Lower lobe of right lung (tissue), 2 donors: ENCODE measurements around the gene SLC25A45. TPM values are rescaled to one million over a fixed set of nuclear protein-coding genes. Genes with fewer than 3 reads are reported as not detected.
A peak's percentile ranks its signal among the peaks of the same experiment; 100 is the strongest.

Experiments used
- ATAC-seq, 2 donors: fragments of 200-7000 bp; cut with Tn5 transposase; one replicate each; pipeline ENCODE4 v1.9.1; 2020 to 2022; ENCODE audit warnings: mild to moderate bottlenecking in 2 of 2, moderate library complexity in 2 of 2
- DNase-seq: peaks from one replicate; pipeline ENCODE4 v3.0.0-alpha.2; 2020
- H3K27ac ChIP-seq: fragments of 200-600 bp; one replicate; pipeline ENCODE4 v1.8.0; 2022
- H3K27me3 ChIP-seq: fragments of 200-600 bp; one replicate; pipeline ENCODE4 v1.8.0; 2022; ENCODE audit warnings: low read depth
- H3K36me3 ChIP-seq: fragments of 200-600 bp; one replicate; pipeline ENCODE4 v1.8.0; 2022; ENCODE audit warnings: mild to moderate bottlenecking
- H3K4me1 ChIP-seq: fragments of 200-600 bp; one replicate; pipeline ENCODE4 v1.8.0; 2022
- H3K4me3 ChIP-seq: fragments of 200-600 bp; one replicate; pipeline ENCODE4 v1.8.0; 2022; ENCODE audit warnings: mild to moderate bottlenecking
- H3K9me3 ChIP-seq: fragments of 200-600 bp; one replicate; pipeline ENCODE4 v1.8.0; 2022
- CTCF ChIP-seq: fragments of 200-600 bp; IDR thresholded peaks from one replicate; pipeline ENCODE4 v1.8.0; 2022; ENCODE audit warnings: antibody characterized with exemption, mild to moderate bottlenecking
- intact Hi-C: fragments of 100-400 bp; cut with DNase I; formaldehyde crosslinking; loops from one replicate; pipeline ENCODE4 v1.11.0; 2022
- total RNA-seq: library from RNA; stranded (reverse); fragmentation: NEBNext Ultra II Directional; extraction: Animal tissue kit (Norgen Biotek cat#: 25700); gene quantifications from one replicate; pipeline ENCODE4 v1.2.1, GENCODE V29; 2021
- donor health status: DM: no; HTN: yes; CAD: no; lungs with severe emphysema.

Gene SLC25A45
- total RNA-seq, 1 donor from 2014 or later, result 13.0 TPM

DNA sequence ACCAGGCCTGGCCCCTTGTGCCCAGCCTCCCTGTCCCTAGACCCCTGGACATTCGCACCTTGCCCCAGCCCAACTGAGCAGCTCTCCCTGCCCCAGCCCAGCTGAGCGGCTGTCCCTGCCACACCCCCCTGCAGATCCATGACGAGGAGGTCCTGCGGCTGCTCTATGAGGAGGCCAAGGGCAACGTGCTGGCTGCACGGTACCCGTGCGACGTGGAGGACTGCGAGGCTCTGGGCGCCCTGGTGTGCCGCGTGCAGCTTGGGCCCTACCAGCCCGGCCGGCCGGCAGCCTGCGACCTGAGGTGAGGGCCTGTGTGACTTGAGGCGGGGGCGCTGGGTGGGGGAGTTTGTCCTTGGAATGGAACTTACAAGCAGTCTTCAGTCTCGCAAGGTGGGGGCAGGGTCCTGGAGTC lies 11.7 kb upstream of the SLC25A45 start:
- H3K27ac ChIP-seq, result no peak overlapping the region
- no peak overlapping the region for H3K4me3 ChIP-seq
- peaks cover 34% of the 10 kb centered on the region for H3K4me1 ChIP-seq
- no peaks in the 10 kb centered on the region for H3K9me3 ChIP-seq
- ATAC-seq, result no peak
- H3K27me3 ChIP-seq, result no peaks in the 10 kb centered on the region
- intact Hi-C loops, result no loop called here
- TF ChIP-seq CTCF, result no peak
- peaks cover 76% of the 10 kb centered on the region for H3K36me3 ChIP-seq
- no peak for DNase-seq

GRCh38 chr11:65393513-65394079 lies 11.2 kb upstream of the SLC25A45 start:
- no peak for TF ChIP-seq CTCF
- Histone ChIP-seq H3K4me1 (peaks cover 39% of the 10 kb centered on the region), H3K36me3 (peaks cover 72% of the 10 kb centered on the region), H3K27ac (no peak overlapping the region), H3K27me3 (no peaks in the 10 kb centered on the region), H3K4me3 (no peak overlapping the region), H3K9me3 (no peaks in the 10 kb centered on the region)
- intact Hi-C loops, result no loop called here
- ATAC-seq (no peak), DNase-seq (no peak)

DNA sequence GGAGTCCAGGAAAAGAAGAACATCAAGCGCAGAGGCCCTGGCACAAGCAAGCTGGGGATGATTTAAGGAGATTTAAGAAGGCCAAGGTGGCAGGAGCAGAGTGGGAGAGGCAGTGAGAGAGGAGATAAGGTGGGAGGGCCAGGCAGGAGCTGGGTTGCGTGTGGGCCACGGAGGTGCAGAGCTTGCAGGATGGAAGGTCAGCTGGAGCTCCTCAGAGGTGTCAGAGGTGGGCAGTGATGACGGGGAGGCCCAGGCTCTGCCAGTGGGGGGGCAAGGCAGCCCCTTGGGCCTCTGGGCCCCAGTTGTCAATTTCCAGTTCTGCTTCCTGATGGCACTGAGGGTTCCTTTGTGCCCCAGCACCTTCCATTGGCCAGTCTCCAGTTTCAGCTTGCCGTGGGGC lies 10.5 kb upstream of the SLC25A45 start:
- DNase-seq, result no peak
- peaks cover 46% of the 10 kb centered on the region for H3K4me1 ChIP-seq
- intact Hi-C loops, result no loop called here
- no peaks in the 10 kb centered on the region for H3K9me3 ChIP-seq
- no peak for ATAC-seq
- H3K4me3 ChIP-seq, result no peak overlapping the region
- peaks cover 69% of the 10 kb centered on the region for H3K36me3 ChIP-seq
- peak overlapping the region; percentile 80 for H3K27ac ChIP-seq
- H3K27me3 ChIP-seq, result no peaks in the 10 kb centered on the region
- TF ChIP-seq CTCF, result no peak

DNA sequence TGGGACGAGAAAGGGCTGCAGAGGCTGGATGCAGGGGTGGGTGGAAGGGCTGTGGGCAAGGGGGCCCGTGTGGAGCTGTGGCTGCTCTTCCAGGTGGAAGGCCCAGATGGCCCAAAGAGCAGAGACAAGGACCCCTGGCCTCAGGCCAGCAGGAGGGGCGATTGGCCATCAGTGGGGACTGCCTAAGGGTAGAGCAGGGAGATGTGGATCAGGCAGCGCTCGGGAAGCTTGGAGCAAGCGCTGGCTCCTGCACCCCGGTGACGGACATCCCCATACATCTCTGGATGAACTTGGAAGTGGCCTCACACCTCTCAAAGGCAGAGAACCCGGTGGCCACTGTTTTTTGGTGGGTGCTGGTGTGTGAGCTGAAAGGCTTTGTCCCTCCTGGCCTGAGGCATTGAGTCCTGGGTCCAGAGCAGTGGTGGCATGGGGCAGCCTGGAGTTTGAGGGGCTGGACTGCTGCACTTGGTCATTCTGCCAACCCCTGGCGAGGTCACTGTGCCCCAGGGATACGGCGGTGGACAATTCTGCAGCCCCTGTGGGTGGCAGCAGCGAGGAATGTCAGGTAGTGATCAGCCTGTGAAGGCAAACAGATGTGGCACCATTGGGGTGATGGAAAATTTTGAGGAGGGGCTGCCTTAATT lies 9.9 kb upstream of the SLC25A45 start:
- no peak for TF ChIP-seq CTCF
- ATAC-seq, result no peak
- intact Hi-C loops, result no loop called here
- no peaks in the 10 kb centered on the region for H3K27me3 ChIP-seq
- DNase-seq, result no peak
- peaks cover 63% of the 10 kb centered on the region for H3K36me3 ChIP-seq
- H3K27ac ChIP-seq, result peak overlapping the region; percentile 80
- H3K4me1 ChIP-seq, result peaks cover 52% of the 10 kb centered on the region
- no peaks in the 10 kb centered on the region for H3K9me3 ChIP-seq
- H3K4me3 ChIP-seq, result no peak overlapping the region

GRCh38 chr11:65390996-65391395 lies 8.6 kb upstream of the SLC25A45 start:
- TF ChIP-seq CTCF, result no peak
- peak overlapping the region; percentile 80 for H3K27ac ChIP-seq
- H3K9me3 ChIP-seq, result no peaks in the 10 kb centered on the region
- peak overlapping the region; percentile 37 for H3K4me3 ChIP-seq
- ATAC-seq (no peak), DNase-seq (no peak)
- no peaks in the 10 kb centered on the region for H3K27me3 ChIP-seq
- intact Hi-C loops, result no loop called here
- peaks cover 52% of the 10 kb centered on the region for H3K36me3 ChIP-seq
- peaks cover 59% of the 10 kb centered on the region for H3K4me1 ChIP-seq
